Neutrophil (primary cell): Measurements from ENCODE around the gene OR1C1.
"Not testable (repeated sequence)": the region's sequence is repeated elsewhere in the genome, so short reads cannot be mapped to it uniquely, and the experiment has no call there.

Experiments
- H3K27ac ChIP-seq: fragments of 200-600 bp; sonication (generic); 2 replicates; pipeline ENCODE4 v1.5.1; 2016; ENCODE audit warnings: mild to moderate bottlenecking, moderate library complexity
- H3K27me3 ChIP-seq: fragments of 200-600 bp; sonication (generic); 2 replicates; pipeline ENCODE4 v1.6.0; 2016; ENCODE audit warnings: mild to moderate bottlenecking
- H3K36me3 ChIP-seq: fragments of 200-600 bp; sonication (generic); 2 replicates; pipeline ENCODE4 v1.5.1; 2017
- H3K4me1 ChIP-seq, 2 experiments: fragments of 200-600 bp in 1 of 2; sonication (generic) in 1 of 2; 1 replicate in 1 of 2; 2 replicates in 1 of 2; pipeline versions ENCODE4 v1.5.1 to v1.6.1; 2013 to 2016; ENCODE audit warnings: low read depth in 1 of 2, low read length in 1 of 2, mild to moderate bottlenecking in 1 of 2, moderate library complexity in 1 of 2; ENCODE audit not compliant: control insufficient read depth in 1 of 2, insufficient read depth in 1 of 2
- H3K4me3 ChIP-seq, 2 experiments: fragments of 200-600 bp in 1 of 2; sonication (generic) in 1 of 2; 1 replicate in 1 of 2; 2 replicates in 1 of 2; pipeline ENCODE4 v1.5.1; 2013 to 2016; ENCODE audit warnings: low read depth in 1 of 2, low read length in 1 of 2, mild to moderate bottlenecking in 1 of 2, moderate library complexity in 1 of 2
- H3K9me3 ChIP-seq: fragments of 200-600 bp; sonication (generic); 2 replicates; pipeline ENCODE4 v1.5.1; 2016
- CTCF ChIP-seq: fragments of 200-600 bp; sonication (generic); IDR thresholded peaks from 2 replicates; pipeline ENCODE4 v1.5.1; 2016; ENCODE audit warnings: antibody characterized with exemption

The OR1C1 gene

GRCh38 chr1:247760456-247760855 is at the start of gene OR1C1:
Gene OR1C1 (minus strand): TSS chr1:247760556. CDS start chr1:247758406, 2,150 bp downstream.
- H3K36me3 ChIP-seq: no peaks in the 10 kb centered on the region
- H3K4me1 ChIP-seq: no peaks in the 10 kb centered on the region
- no peaks in the 10 kb centered on the region for H3K9me3 ChIP-seq
- H3K27ac ChIP-seq: no peak within 1 kb of the TSS
- TF ChIP-seq CTCF: no peak
- H3K27me3 ChIP-seq: no peaks in the 10 kb centered on the region
- no peak within 1 kb of the TSS for H3K4me3 ChIP-seq

- TF ChIP-seq CTCF: no peak
- no peaks in the 10 kb centered on the region for H3K9me3 ChIP-seq
- H3K4me3 ChIP-seq: no peak overlapping the region
- H3K27ac ChIP-seq: no peak overlapping the region
- no peaks in the 10 kb centered on the region for H3K36me3 ChIP-seq
- H3K4me1 ChIP-seq: no peaks in the 10 kb centered on the region
- H3K27me3 ChIP-seq: no peaks in the 10 kb centered on the region
Measured at GRCh38 chr1:247797518-247797917, 37.2 kb upstream of the OR1C1 start.

GRCh38 chr1:247769603-247770002 is 9.2 kb upstream of the OR1C1 start:
- Histone ChIP-seq H3K27ac (no peak overlapping the region), H3K36me3 (no peaks in the 10 kb centered on the region), H3K4me1 (no peaks in the 10 kb centered on the region), H3K4me3 (no peak overlapping the region), H3K27me3 (no peaks in the 10 kb centered on the region), H3K9me3 (no peaks in the 10 kb centered on the region)
- no peak for TF ChIP-seq CTCF

- H3K36me3 ChIP-seq, H3K9me3 ChIP-seq, H3K4me3 ChIP-seq, H3K4me1 ChIP-seq, H3K27me3 ChIP-seq, H3K27ac ChIP-seq: not testable (repeated sequence)
Measured at GRCh38 chr1:247754311-247754710, 6.0 kb downstream of the OR1C1 start.

- no peaks in the 10 kb centered on the region for H3K36me3 ChIP-seq
- H3K27ac ChIP-seq: no peak overlapping the region
- no peaks in the 10 kb centered on the region for H3K9me3 ChIP-seq
- no peaks in the 10 kb centered on the region for H3K27me3 ChIP-seq
- no peak for TF ChIP-seq CTCF
- no peak overlapping the region for H3K4me3 ChIP-seq
- H3K4me1 ChIP-seq: no peaks in the 10 kb centered on the region
Measured at GRCh38 chr1:247749870-247750269, 10.5 kb downstream of the OR1C1 start.

- Histone ChIP-seq H3K4me3 (no peak within 1 kb of the TSS), H3K27me3 (no peaks in the 10 kb centered on the region), H3K9me3 (no peaks in the 10 kb centered on the region), H3K4me1 (no peaks in the 10 kb centered on the region), H3K36me3 (no peaks in the 10 kb centered on the region), H3K27ac (no peak within 1 kb of the TSS)
- TF ChIP-seq CTCF: no peak
Measured at GRCh38 chr1:247748041-247748440, 12.3 kb downstream of the OR1C1 start, which contains the start of gene OR14A2. Gene OR14A2 (minus strand): TSS chr1:247748141.
